Measurements from ENCODE around the gene HADHA. TPM values are rescaled to one million over a fixed set of nuclear protein-coding genes. Genes with fewer than 3 reads are reported as not detected.

HADHA gene
- total and polyA plus RNA-seq, 2 donors (not counting 1 experiment from before 2014, with no cell fraction given) = 29.8 to 96.7 TPM

- ATAC-seq (ENCODE audit: low read depth) = no peak
Measured at GRCh38 chr2:26164231-26164630, 80.2 kb downstream of the HADHA start.

DNA sequence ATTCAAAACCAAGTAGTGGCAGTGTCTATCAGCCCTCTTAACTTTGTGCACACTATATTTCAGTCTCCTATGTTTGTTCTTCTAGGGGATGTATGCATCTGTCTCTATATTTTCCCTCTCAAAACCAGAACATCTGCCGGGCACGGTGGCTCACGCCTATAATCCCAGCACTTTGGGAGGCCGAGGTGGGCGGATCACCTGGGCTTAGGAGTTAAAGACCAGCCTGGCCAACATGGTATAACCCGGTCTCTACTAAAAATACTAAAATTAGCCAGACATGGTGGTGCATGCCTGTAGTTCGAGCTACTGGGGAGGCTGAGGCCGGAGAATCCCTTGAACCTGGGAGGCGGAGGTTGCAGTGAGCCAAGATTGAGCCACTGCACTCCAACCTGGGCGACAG, 81.5 kb downstream of the HADHA start:
- H3K79me2 ChIP-seq (ENCODE audit: control insufficient read depth, insufficient read depth, low read length) = no peaks in the 10 kb centered on the region
- DNase-seq (no peak), ATAC-seq (ENCODE audit: low read depth) (no peak)
- H3K9me3 Mint-ChIP-seq (ENCODE audit: insufficient read depth) = no peaks in the 10 kb centered on the region
- H3K27me3 Mint-ChIP-seq = no peaks in the 10 kb centered on the region
- no peaks in the 10 kb centered on the region for H3K9me3 ChIP-seq (ENCODE audit: control extremely low read depth in 1 of 3, control insufficient read depth in 2 of 3, insufficient read depth in 1 of 3, low read length in 2 of 3)
- H3K27ac Mint-ChIP-seq = no peak overlapping the region
- H3K4me3 Mint-ChIP-seq = no peak overlapping the region
- H3K27me3 ChIP-seq (replicated peaks in 1 of 4; ENCODE audit: control extremely low read depth in 1 of 4, control insufficient read depth in 3 of 4, insufficient read depth in 4 of 4, low read length in 3 of 4) = no peaks in the 10 kb centered on the region
- no peak overlapping the region for H3K9ac ChIP-seq (ENCODE audit: low read length)
- no peaks in the 10 kb centered on the region for H3K36me3 ChIP-seq (replicated peaks in 1 of 2; ENCODE audit: control extremely low read depth in 1 of 2, control insufficient read depth in 1 of 2, extremely low read depth in 1 of 2, insufficient read depth in 2 of 2, low read length in 1 of 2)
- H3K4me2 ChIP-seq (replicated peaks; ENCODE audit: low read depth, low read length, poor library complexity, severe bottlenecking) = no peak overlapping the region
- no peak overlapping the region for H3K4me3 ChIP-seq (ENCODE audit: control extremely low read depth in 1 of 5, extremely low read depth in 1 of 5, insufficient read depth in 1 of 5, low read depth in 2 of 5, low read length in 4 of 5)
- H4K20me1 ChIP-seq (ENCODE audit: control insufficient read depth, insufficient read depth, low read length, poor library complexity, severe bottlenecking) = no peaks in the 10 kb centered on the region
- H2AFZ ChIP-seq (ENCODE audit: insufficient read depth, low read depth, low read length, poor library complexity, severe bottlenecking) = no peak overlapping the region
- H3K4me1 Mint-ChIP-seq = no peaks in the 10 kb centered on the region
- no peak for TF ChIP-seq EZH2 (IDR thresholded peaks at IDR 0.05; ENCODE audit: borderline replicate concordance, insufficient read depth, low read depth, low read length, poor library complexity, severe bottlenecking)
- no peak for TF ChIP-seq CTCF (IDR thresholded peaks at IDR 0.05)
- ChIA-PET POLR2A (no interaction called here), CTCF (no interaction called here)
- 96% methylated on average over 9 of the region's 10 CpGs for WGBS (ENCODE audit: insufficient coverage)
- intact Hi-C loops (cut with micrococcal nuclease) = no loop called here
- no peaks in the 10 kb centered on the region for H3K4me1 ChIP-seq (ENCODE audit: control insufficient read depth in 2 of 2, insufficient read depth in 2 of 2, low read length in 2 of 2)
- no peak overlapping the region for H3K27ac ChIP-seq (ENCODE audit: low read length in 2 of 2)

More at GRCh38 chr2:26164231-26164630, 80.2 kb downstream of the HADHA start:
- no peaks in the 10 kb centered on the region for H3K36me3 ChIP-seq (replicated peaks in 1 of 2; ENCODE audit: control extremely low read depth in 1 of 2, control insufficient read depth in 1 of 2, extremely low read depth in 1 of 2, insufficient read depth in 2 of 2, low read length in 1 of 2)
- H3K79me2 ChIP-seq (ENCODE audit: control insufficient read depth, insufficient read depth, low read length) = no peaks in the 10 kb centered on the region
- Mint-ChIP-seq H3K9me3 (ENCODE audit: insufficient read depth) (no peaks in the 10 kb centered on the region), H3K27me3 (no peaks in the 10 kb centered on the region), H3K4me3 (no peak overlapping the region), H3K27ac (no peak overlapping the region), H3K4me1 (no peaks in the 10 kb centered on the region)
- DNase-seq = no peak
- H4K20me1 ChIP-seq (ENCODE audit: control insufficient read depth, insufficient read depth, low read length, poor library complexity, severe bottlenecking) = no peaks in the 10 kb centered on the region
- WGBS (ENCODE audit: insufficient coverage) = no CpG with 5 or more reads among the region's 1 CpG
- H3K9me3 ChIP-seq (ENCODE audit: control extremely low read depth in 1 of 3, control insufficient read depth in 2 of 3, insufficient read depth in 1 of 3, low read length in 2 of 3) = no peaks in the 10 kb centered on the region
- TF ChIP-seq CTCF (IDR thresholded peaks at IDR 0.05) (no peak), EZH2 (IDR thresholded peaks at IDR 0.05; ENCODE audit: borderline replicate concordance, insufficient read depth, low read depth, low read length, poor library complexity, severe bottlenecking) (no peak)
- POLR2A ChIA-PET = no interaction called here
- no peaks in the 10 kb centered on the region for H3K27me3 ChIP-seq (replicated peaks in 1 of 4; ENCODE audit: control extremely low read depth in 1 of 4, control insufficient read depth in 3 of 4, insufficient read depth in 4 of 4, low read length in 3 of 4)
- intact Hi-C loops (cut with micrococcal nuclease) = no loop called here
- H3K4me1 ChIP-seq (ENCODE audit: control insufficient read depth in 2 of 2, insufficient read depth in 2 of 2, low read length in 2 of 2) = no peaks in the 10 kb centered on the region
- CTCF ChIA-PET = no interaction called here
- H3K4me3 ChIP-seq (ENCODE audit: control extremely low read depth in 1 of 5, extremely low read depth in 1 of 5, insufficient read depth in 1 of 5, low read depth in 2 of 5, low read length in 4 of 5) = no peak overlapping the region
- H3K9ac ChIP-seq (ENCODE audit: low read length) = no peak overlapping the region
- no peak overlapping the region for H3K27ac ChIP-seq (ENCODE audit: low read length in 2 of 2)
- no peak overlapping the region for H2AFZ ChIP-seq (ENCODE audit: insufficient read depth, low read depth, low read length, poor library complexity, severe bottlenecking)
- H3K4me2 ChIP-seq (replicated peaks; ENCODE audit: low read depth, low read length, poor library complexity, severe bottlenecking) = no peak overlapping the region
